ENCODE data around the gene AAR2.

The AAR2 gene

GRCh38 chr20:36208257-36208656 is 28.0 kb upstream of the AAR2 start:
- H3K4me3 Mint-ChIP-seq, result no peak overlapping the region
- H3K27me3 Mint-ChIP-seq, result peaks cover 20 to 28% of the 10 kb centered on the region in 2 donors
- no peak for DNase-seq
- no peaks in the 10 kb centered on the region for H3K9me3 Mint-ChIP-seq
- ATAC-seq (replicated peaks), result no peak
- no peak overlapping the region for H3K27ac Mint-ChIP-seq
- peaks cover 0 to 1% of the 10 kb centered on the region in 2 donors for H3K4me1 Mint-ChIP-seq
- H3K36me3 Mint-ChIP-seq, result no peaks in the 10 kb centered on the region

GRCh38 chr20:36210436-36211021 is 25.7 kb upstream of the AAR2 start:
- H3K4me1 Mint-ChIP-seq, result no peaks in the 10 kb centered on the region
- H3K27ac Mint-ChIP-seq, result no peak overlapping the region
- H3K27me3 Mint-ChIP-seq, result peaks cover 18 to 19% of the 10 kb centered on the region in 2 donors
- no peaks in the 10 kb centered on the region for H3K9me3 Mint-ChIP-seq
- no peaks in the 10 kb centered on the region for H3K36me3 Mint-ChIP-seq
- ATAC-seq (replicated peaks) (no peak), DNase-seq (no peak)
- H3K4me3 Mint-ChIP-seq, result no peak overlapping the region

- DNase-seq (no peak), ATAC-seq (replicated peaks) (no peak)
- H3K27me3 Mint-ChIP-seq, result peaks cover 6 to 21% of the 10 kb centered on the region in 2 donors
- H3K27ac Mint-ChIP-seq, result no peak overlapping the region
- H3K36me3 Mint-ChIP-seq, result no peaks in the 10 kb centered on the region
- no peaks in the 10 kb centered on the region for H3K4me1 Mint-ChIP-seq
- H3K4me3 Mint-ChIP-seq, result no peak overlapping the region
- H3K9me3 Mint-ChIP-seq, result no peaks in the 10 kb centered on the region
Measured at GRCh38 chr20:36213362-36213761, 22.9 kb upstream of the AAR2 start.

- H3K27ac Mint-ChIP-seq, result no peak overlapping the region
- ATAC-seq (replicated peaks), result peak; percentile 72 to 78
Measured at GRCh38 chr20:36214684-36215256, 21.5 kb upstream of the AAR2 start.

GRCh38 chr20:36215778-36216177 is 20.5 kb upstream of the AAR2 start:
- DNase-seq (no peak), ATAC-seq (replicated peaks) (no peak)
- no peak overlapping the region for H3K27ac Mint-ChIP-seq
- peaks cover 0 to 15% of the 10 kb centered on the region in 2 donors for H3K27me3 Mint-ChIP-seq
- H3K4me3 Mint-ChIP-seq, result no peak overlapping the region
- H3K4me1 Mint-ChIP-seq, result no peaks in the 10 kb centered on the region
- no peaks in the 10 kb centered on the region for H3K36me3 Mint-ChIP-seq
- H3K9me3 Mint-ChIP-seq, result no peaks in the 10 kb centered on the region

More at GRCh38 chr20:36214684-36215256, 21.5 kb upstream of the AAR2 start:
- Mint-ChIP-seq H3K36me3 (no peaks in the 10 kb centered on the region), H3K4me3 (no peak overlapping the region), H3K27me3 (peaks cover 6 to 15% of the 10 kb centered on the region in 2 donors), H3K4me1 (no peaks in the 10 kb centered on the region), H3K9me3 (no peaks in the 10 kb centered on the region)
- DNase-seq, result no peak

- Mint-ChIP-seq H3K4me3 (no peak overlapping the region), H3K27me3 (peaks cover 0 to 11% of the 10 kb centered on the region in 2 donors), H3K4me1 (no peaks in the 10 kb centered on the region), H3K36me3 (no peaks in the 10 kb centered on the region), H3K9me3 (no peaks in the 10 kb centered on the region), H3K27ac (no peak overlapping the region)
- ATAC-seq (replicated peaks), result no peak
- no peak for DNase-seq
Measured at GRCh38 chr20:36216314-36217025, 19.8 kb upstream of the AAR2 start.

GRCh38 chr20:36217226-36217625 is 19.1 kb upstream of the AAR2 start:
- Mint-ChIP-seq H3K9me3 (no peaks in the 10 kb centered on the region), H3K27ac (no peak overlapping the region), H3K4me3 (no peak overlapping the region), H3K27me3 (peaks cover 0 to 9% of the 10 kb centered on the region in 2 donors), H3K4me1 (no peaks in the 10 kb centered on the region), H3K36me3 (no peaks in the 10 kb centered on the region)
- no peak for DNase-seq
- ATAC-seq (replicated peaks), result no peak

- peaks cover 0 to 9% of the 10 kb centered on the region in 2 donors for H3K27me3 Mint-ChIP-seq
- ATAC-seq (replicated peaks), result no peak
- no peaks in the 10 kb centered on the region for H3K4me1 Mint-ChIP-seq
- H3K9me3 Mint-ChIP-seq, result no peaks in the 10 kb centered on the region
- H3K36me3 Mint-ChIP-seq, result no peaks in the 10 kb centered on the region
- H3K27ac Mint-ChIP-seq, result no peak overlapping the region
- H3K4me3 Mint-ChIP-seq, result no peak overlapping the region
- no peak for DNase-seq
Measured at GRCh38 chr20:36218380-36219064, 17.8 kb upstream of the AAR2 start.

GRCh38 chr20:36219671-36220220 is 16.5 kb upstream of the AAR2 start:
- Mint-ChIP-seq H3K4me3 (no peak overlapping the region), H3K27ac (no peak overlapping the region), H3K27me3 (peaks cover 0 to 9% of the 10 kb centered on the region in 2 donors), H3K36me3 (no peaks in the 10 kb centered on the region), H3K4me1 (no peaks in the 10 kb centered on the region), H3K9me3 (no peaks in the 10 kb centered on the region)
- no peak for ATAC-seq (replicated peaks)
- no peak for DNase-seq

GRCh38 chr20:36225666-36226065 is 10.6 kb upstream of the AAR2 start:
- no peak for DNase-seq
- no peaks in the 10 kb centered on the region for H3K36me3 Mint-ChIP-seq
- no peak overlapping the region for H3K27ac Mint-ChIP-seq
- no peak for ATAC-seq (replicated peaks)
- H3K27me3 Mint-ChIP-seq, result peaks cover 12% of the 10 kb centered on the region in 2 donors
- H3K9me3 Mint-ChIP-seq, result no peaks in the 10 kb centered on the region
- no peak overlapping the region for H3K4me3 Mint-ChIP-seq
- H3K4me1 Mint-ChIP-seq, result peaks cover 0 to 4% of the 10 kb centered on the region in 2 donors

GRCh38 chr20:36228770-36229169 is 7.5 kb upstream of the AAR2 start:
- H3K4me1 Mint-ChIP-seq, result peaks cover 0 to 4% of the 10 kb centered on the region in 2 donors
- H3K27ac Mint-ChIP-seq, result no peak overlapping the region
- ATAC-seq (replicated peaks) (no peak), DNase-seq (no peak)
- H3K4me3 Mint-ChIP-seq, result no peak overlapping the region
- H3K9me3 Mint-ChIP-seq, result no peaks in the 10 kb centered on the region
- no peaks in the 10 kb centered on the region for H3K36me3 Mint-ChIP-seq
- peaks cover 25 to 26% of the 10 kb centered on the region in 2 donors for H3K27me3 Mint-ChIP-seq

GRCh38 chr20:36230019-36230418 is 6.3 kb upstream of the AAR2 start:
- ATAC-seq (replicated peaks), result no peak
- Mint-ChIP-seq H3K4me1 (peaks cover 0 to 4% of the 10 kb centered on the region in 2 donors), H3K9me3 (no peaks in the 10 kb centered on the region), H3K27me3 (peaks cover 25 to 26% of the 10 kb centered on the region in 2 donors), H3K27ac (no peak overlapping the region), H3K4me3 (no peak overlapping the region), H3K36me3 (no peaks in the 10 kb centered on the region)
- DNase-seq, result no peak

- ATAC-seq (replicated peaks) (no peak), DNase-seq (no peak)
- Mint-ChIP-seq H3K27ac (no peak overlapping the region), H3K36me3 (no peaks in the 10 kb centered on the region), H3K4me1 (peaks cover 3 to 9% of the 10 kb centered on the region in 2 donors), H3K4me3 (no peak overlapping the region), H3K9me3 (no peaks in the 10 kb centered on the region), H3K27me3 (peaks cover 18 to 20% of the 10 kb centered on the region in 2 donors)
Measured at GRCh38 chr20:36231331-36231730, 4.9 kb upstream of the AAR2 start.

GRCh38 chr20:36234771-36235320 is 1.4 kb upstream of the AAR2 start:
- Mint-ChIP-seq H3K27me3 (peaks cover 14 to 18% of the 10 kb centered on the region in 2 donors), H3K4me3 (no peak overlapping the region), H3K4me1 (peaks cover 14 to 25% of the 10 kb centered on the region in 2 donors), H3K27ac (no peak overlapping the region), H3K36me3 (peaks cover 6 to 8% of the 10 kb centered on the region in 2 donors), H3K9me3 (no peaks in the 10 kb centered on the region)
- DNase-seq (no peak), ATAC-seq (replicated peaks) (no peak)
